ENCODE results near the gene EFHC1.

DNA sequence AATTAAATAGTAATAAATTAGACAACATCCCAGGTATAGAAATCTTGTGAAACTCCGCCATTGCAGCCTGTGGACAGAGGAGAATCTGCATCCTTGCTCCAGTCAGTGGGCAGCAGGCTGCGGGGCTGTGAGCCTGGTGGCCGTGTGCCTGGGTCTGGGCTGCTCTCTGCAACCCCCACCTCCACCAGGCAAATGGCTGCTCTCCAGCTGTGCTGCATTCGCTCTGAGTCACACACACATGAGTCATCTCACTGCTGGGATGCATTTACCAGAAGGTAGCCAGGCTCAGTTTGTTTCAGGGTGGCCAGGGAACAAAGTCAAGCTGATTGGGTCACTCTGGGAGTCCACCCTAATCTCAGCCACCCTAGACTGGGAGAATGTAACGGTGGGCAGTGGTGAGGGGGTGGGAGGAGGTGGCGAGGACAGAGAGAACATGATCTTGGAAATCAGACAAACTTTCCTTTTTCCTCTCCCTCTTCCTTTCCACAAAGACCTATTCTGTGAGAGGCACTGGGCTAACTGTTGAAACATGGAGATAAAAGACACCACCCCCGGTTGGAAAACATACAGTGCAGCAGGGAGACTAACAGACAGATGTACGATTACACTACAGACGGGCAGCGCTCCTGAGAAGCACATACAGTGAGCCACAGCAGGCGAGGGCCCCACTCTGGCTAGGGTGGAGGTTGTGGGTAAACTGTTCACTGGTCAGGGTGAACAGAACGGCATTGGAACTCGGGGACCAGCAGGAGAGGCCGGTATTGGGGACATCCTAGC is 97.5 kb downstream of the EFHC1 start:
- TF ChIP-seq CTCF (IDR thresholded peaks at IDR 0.05; ENCODE audit: low read length) (no peak), EZH2 (optimal IDR thresholded peaks at IDR 0.05; ENCODE audit: low read depth, low read length) (no peak)
